Sigmoid colon (tissue), 7 donors: Measurements from ENCODE around the gene HOXC9. TPM values are rescaled to one million over a fixed set of nuclear protein-coding genes. Genes with fewer than 3 reads are reported as not detected.

Source experiments
- DNase-seq: peaks from one replicate; pipeline ENCODE4 v3.0.0-alpha.2; 2019
- H3K27ac ChIP-seq, 4 donors: fragments of 200-600 bp; sonication (generic); one replicate each; pipeline ENCODE4 v1.5.1; 2016 to 2019; ENCODE audit warnings: mild to moderate bottlenecking in 1 of 4
- H3K27me3 ChIP-seq, 3 donors: fragments of 200-600 bp; sonication (generic); one replicate each; pipeline ENCODE4 v1.5.1; 2019; ENCODE audit warnings: mild to moderate bottlenecking in 1 of 3
- H3K36me3 ChIP-seq, 4 donors: fragments of 200-600 bp; sonication (generic); one replicate each; pipeline ENCODE4 v1.5.1; 2016 to 2019
- H3K4me1 ChIP-seq, 4 donors: fragments of 200-600 bp; sonication (generic); one replicate each; pipeline ENCODE4 v1.5.1; 2017 to 2019
- H3K4me3 ChIP-seq, 4 donors: fragments of 200-600 bp; sonication (generic); one replicate each; pipeline ENCODE4 v1.5.1; 2017 to 2019; ENCODE audit warnings: mild to moderate bottlenecking in 2 of 4, moderate library complexity in 1 of 4
- H3K9me3 ChIP-seq, 4 donors: fragments of 200-600 bp in 3 of 4; sonication (generic) in 3 of 4; one replicate each; pipeline versions ENCODE4 v1.5.1 to v1.6.1; 2013 to 2019
- CTCF ChIP-seq, 4 experiments: fragments of 450-650 bp in 3 of 4; fragments of 200-600 bp in 1 of 4; IDR thresholded peaks; one replicate each; pipeline ENCODE4 v1.5.1; 2016 to 2019; ENCODE audit warnings: antibody characterized with exemption in 4 of 4, mild to moderate bottlenecking in 3 of 4, moderate library complexity in 2 of 4
- EP300 ChIP-seq, 4 donors: sonication (generic); formaldehyde crosslinking; IDR thresholded peaks; one replicate each; pipeline ENCODE4 v1.6.1; 2017; ENCODE audit warnings: antibody characterized with exemption in 4 of 4
- POLR2A ChIP-seq, 2 donors: fragments of 450-650 bp; IDR thresholded peaks; one replicate each; pipeline ENCODE4 v1.6.1; 2016; ENCODE audit warnings: antibody characterized with exemption in 2 of 2, mild to moderate bottlenecking in 2 of 2, moderate library complexity in 2 of 2
- POLR2AphosphoS5 ChIP-seq, 4 donors: sonication (generic); formaldehyde crosslinking; IDR thresholded peaks; one replicate each; pipeline ENCODE4 v1.6.1; 2017; ENCODE audit warnings: antibody characterized with exemption in 4 of 4
- WGBS, 2 donors: extraction: QIAGEN DNeasy Blood & Tissue Kit; methylation state at CpG; one replicate each; pipeline ENCODE4 v1.1.7; 2013; 5-methylcytosine and 5-hydroxymethylcytosine counted together
- intact Hi-C: fragments of 100-400 bp; cut with DNase I; formaldehyde crosslinking; loops from one replicate; pipeline ENCODE4 v1.15.1; 2023
- polyA plus RNA-seq, 3 donors: library from polyadenylated mRNA; stranded (reverse); fragments of 200-250 nt; gene quantifications; one replicate each; pipeline ENCODE4 v1.2.3, GENCODE V29; 2013
- total RNA-seq, 4 donors: library from RNA; depleted of rRNA; stranded (reverse); fragments of >200 nt; gene quantifications; one replicate each; pipeline ENCODE4 v1.1.0, GENCODE V29; 2016
- donor health status: healthy with polysubstance abuse.
- donor health status: Bipolar disorder and iron deficiency.
- donor health status: healthy.

HOXC9 gene
- total and polyA plus RNA-seq, 7 donors = 0.04 TPM; not detected in 6

GRCh38 chr12:53972722-53973235 is 27.2 kb upstream of the HOXC9 start, which contains the start of gene HOXC11:
TSS of gene HOXC11 (plus strand) at chr12:53973126. CDS start at chr12:53973242, 116 bp downstream.
- intact Hi-C loops = no loop called here
- WGBS, 2 donors = 5 to 19% methylated on average over 21 of the region's 21 CpGs
- Histone ChIP-seq H3K4me3 (no peak within 1 kb of the TSS), H3K4me1 (peaks cover 0 to 30% (median 26%) of the 10 kb centered on the region in 4 donors), H3K27ac (no peak within 1 kb of the TSS), H3K27me3 (peaks cover 98 to 100% (median 98%) of the 10 kb centered on the region in 3 donors), H3K36me3 (no peaks in the 10 kb centered on the region), H3K9me3 (no peaks in the 10 kb centered on the region)
- TF ChIP-seq POLR2AphosphoS5 (IDR thresholded peaks at IDR 0.05) (no peak), CTCF (IDR thresholded peaks at IDR 0.05) (no peak), POLR2A (IDR thresholded peaks at IDR 0.05) (no peak), EP300 (IDR thresholded peaks at IDR 0.05) (no peak)
- no peak for DNase-seq

DNA sequence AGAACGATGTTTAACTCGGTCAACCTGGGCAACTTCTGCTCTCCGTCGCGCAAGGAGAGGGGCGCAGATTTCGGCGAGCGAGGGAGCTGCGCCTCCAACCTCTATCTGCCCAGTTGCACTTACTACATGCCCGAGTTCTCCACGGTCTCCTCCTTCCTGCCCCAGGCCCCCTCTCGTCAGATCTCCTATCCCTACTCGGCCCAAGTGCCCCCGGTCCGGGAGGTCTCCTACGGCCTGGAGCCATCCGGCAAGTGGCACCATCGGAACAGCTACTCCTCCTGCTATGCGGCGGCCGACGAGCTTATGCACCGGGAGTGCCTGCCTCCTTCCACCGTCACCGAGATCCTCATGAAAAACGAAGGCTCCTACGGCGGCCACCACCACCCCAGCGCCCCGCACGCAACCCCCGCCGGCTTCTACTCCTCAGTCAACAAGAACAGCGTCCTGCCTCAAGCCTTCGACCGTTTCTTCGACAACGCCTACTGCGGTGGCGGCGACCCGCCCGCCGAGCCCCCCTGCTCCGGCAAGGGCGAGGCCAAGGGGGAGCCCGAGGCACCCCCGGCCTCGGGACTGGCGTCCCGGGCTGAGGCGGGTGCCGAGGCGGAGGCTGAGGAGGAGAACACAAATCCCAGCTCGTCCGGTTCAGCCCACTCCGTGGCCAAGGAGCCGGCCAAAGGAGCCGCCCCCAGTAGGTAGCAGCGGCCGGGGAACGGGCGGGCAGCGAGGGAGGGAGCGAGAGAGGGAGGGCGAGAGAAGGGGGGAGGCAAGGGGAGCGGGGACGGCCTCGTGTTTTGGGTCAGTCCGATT is 26.5 kb upstream of the HOXC9 start:
- Histone ChIP-seq H3K27ac (no peak overlapping the region), H3K4me1 (peaks cover 0 to 30% (median 26%) of the 10 kb centered on the region in 4 donors), H3K27me3 (peaks cover 96 to 100% (median 99%) of the 10 kb centered on the region in 3 donors), H3K36me3 (no peaks in the 10 kb centered on the region), H3K9me3 (no peaks in the 10 kb centered on the region), H3K4me3 (no peak overlapping the region)
- no peak for DNase-seq
- 4 to 17% methylated on average over 71 of the region's 71 CpGs for WGBS, 2 donors
- intact Hi-C loops = no loop called here
- no peak for TF ChIP-seq CTCF (IDR thresholded peaks at IDR 0.05)
- no peak for TF ChIP-seq EP300 (IDR thresholded peaks at IDR 0.05)
- TF ChIP-seq POLR2AphosphoS5 (IDR thresholded peaks at IDR 0.05) = no peak
- TF ChIP-seq POLR2A (IDR thresholded peaks at IDR 0.05) = no peak

GRCh38 chr12:53974084-53975063 is 25.6 kb upstream of the HOXC9 start, which contains the start of gene HOTAIR:
TSS of gene HOTAIR (minus strand) at chr12:53974954.
- Histone ChIP-seq H3K27me3 (peaks cover 94 to 100% (median 100%) of the 10 kb centered on the region in 3 donors), H3K36me3 (no peaks in the 10 kb centered on the region), H3K27ac (no peak within 1 kb of the TSS), H3K4me1 (peaks cover 0 to 30% (median 26%) of the 10 kb centered on the region in 4 donors), H3K4me3 (peak within 1 kb of the TSS in 3 of 4 donors; percentile 15 to 26 (median 20)), H3K9me3 (no peaks in the 10 kb centered on the region)
- DNase-seq = no peak
- no peak for TF ChIP-seq POLR2A (IDR thresholded peaks at IDR 0.05)
- no peak for TF ChIP-seq EP300 (IDR thresholded peaks at IDR 0.05)
- TF ChIP-seq CTCF (IDR thresholded peaks at IDR 0.05) = no peak
- TF ChIP-seq POLR2AphosphoS5 (IDR thresholded peaks at IDR 0.05) = no peak
- 3 to 10% methylated on average over 63 of the region's 63 CpGs for WGBS, 2 donors
- intact Hi-C loops = no loop called here

DNA sequence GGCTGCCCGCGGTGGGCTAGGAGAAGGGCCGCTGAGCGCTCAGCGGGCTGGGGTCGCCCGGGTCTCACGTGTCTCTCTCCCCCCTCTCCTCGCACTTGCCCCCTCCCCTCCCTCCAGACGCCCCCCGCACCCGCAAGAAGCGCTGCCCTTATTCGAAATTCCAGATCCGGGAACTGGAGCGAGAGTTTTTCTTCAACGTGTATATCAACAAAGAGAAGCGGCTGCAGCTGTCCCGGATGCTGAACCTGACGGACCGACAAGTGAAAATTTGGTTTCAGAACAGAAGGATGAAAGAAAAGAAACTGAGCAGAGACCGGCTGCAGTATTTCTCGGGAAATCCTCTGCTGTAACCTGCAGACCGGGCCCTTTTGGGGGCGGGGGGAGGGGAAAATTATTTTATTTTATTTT is 24.9 kb upstream of the HOXC9 start:
- Histone ChIP-seq H3K9me3 (no peaks in the 10 kb centered on the region), H3K27ac (no peak overlapping the region), H3K4me1 (peaks cover 0 to 30% (median 26%) of the 10 kb centered on the region in 4 donors), H3K4me3 (peak overlapping the region in 1 of 4 donors; percentile 26), H3K36me3 (no peaks in the 10 kb centered on the region), H3K27me3 (peaks cover 88 to 100% (median 100%) of the 10 kb centered on the region in 3 donors)
- intact Hi-C loops = no loop called here
- TF ChIP-seq CTCF (IDR thresholded peaks at IDR 0.05) (no peak), POLR2AphosphoS5 (IDR thresholded peaks at IDR 0.05) (no peak), EP300 (IDR thresholded peaks at IDR 0.05) (no peak), POLR2A (IDR thresholded peaks at IDR 0.05) (no peak)
- WGBS, 2 donors = 3 to 10% methylated on average over 25 of the region's 25 CpGs
- DNase-seq = no peak
